ENCODE data around the gene PAX3.

PAX3 gene

DNA sequence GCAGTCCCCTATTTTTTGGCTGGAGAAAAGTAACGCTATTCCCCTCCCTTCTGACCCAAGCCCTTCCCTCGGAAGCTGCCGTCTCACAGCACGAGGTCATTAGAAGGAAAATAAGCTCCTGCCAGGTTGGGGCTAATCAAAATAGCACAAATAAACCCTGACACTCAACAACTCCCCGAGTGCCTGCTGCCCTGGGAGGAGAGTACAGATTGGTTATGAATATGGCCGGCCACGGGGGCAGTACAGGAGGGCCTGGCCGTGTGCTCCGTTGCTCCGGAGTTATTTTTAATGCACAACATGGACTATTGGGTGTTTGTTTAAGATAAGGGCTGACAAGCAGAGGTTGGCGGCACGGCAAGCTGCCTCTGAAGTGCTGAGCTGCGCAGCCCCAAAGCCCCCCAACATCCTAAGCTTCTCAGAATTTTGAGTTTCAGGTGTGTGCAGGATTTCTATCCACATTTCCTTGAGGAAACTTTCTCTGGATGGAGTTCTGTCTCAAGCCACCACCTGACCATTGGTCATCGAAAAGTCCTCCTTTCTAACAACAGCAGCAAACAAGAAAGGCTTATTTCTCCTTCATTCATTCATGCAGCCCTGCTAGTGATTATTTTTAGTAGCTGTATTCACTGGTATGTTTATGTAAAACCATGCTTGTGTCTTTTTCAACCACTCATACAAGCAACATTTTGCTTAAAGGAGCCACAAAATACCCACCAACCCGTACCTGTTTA is 58.7 kb downstream of the PAX3 start:
- TF ChIP-seq, protein P1, sequence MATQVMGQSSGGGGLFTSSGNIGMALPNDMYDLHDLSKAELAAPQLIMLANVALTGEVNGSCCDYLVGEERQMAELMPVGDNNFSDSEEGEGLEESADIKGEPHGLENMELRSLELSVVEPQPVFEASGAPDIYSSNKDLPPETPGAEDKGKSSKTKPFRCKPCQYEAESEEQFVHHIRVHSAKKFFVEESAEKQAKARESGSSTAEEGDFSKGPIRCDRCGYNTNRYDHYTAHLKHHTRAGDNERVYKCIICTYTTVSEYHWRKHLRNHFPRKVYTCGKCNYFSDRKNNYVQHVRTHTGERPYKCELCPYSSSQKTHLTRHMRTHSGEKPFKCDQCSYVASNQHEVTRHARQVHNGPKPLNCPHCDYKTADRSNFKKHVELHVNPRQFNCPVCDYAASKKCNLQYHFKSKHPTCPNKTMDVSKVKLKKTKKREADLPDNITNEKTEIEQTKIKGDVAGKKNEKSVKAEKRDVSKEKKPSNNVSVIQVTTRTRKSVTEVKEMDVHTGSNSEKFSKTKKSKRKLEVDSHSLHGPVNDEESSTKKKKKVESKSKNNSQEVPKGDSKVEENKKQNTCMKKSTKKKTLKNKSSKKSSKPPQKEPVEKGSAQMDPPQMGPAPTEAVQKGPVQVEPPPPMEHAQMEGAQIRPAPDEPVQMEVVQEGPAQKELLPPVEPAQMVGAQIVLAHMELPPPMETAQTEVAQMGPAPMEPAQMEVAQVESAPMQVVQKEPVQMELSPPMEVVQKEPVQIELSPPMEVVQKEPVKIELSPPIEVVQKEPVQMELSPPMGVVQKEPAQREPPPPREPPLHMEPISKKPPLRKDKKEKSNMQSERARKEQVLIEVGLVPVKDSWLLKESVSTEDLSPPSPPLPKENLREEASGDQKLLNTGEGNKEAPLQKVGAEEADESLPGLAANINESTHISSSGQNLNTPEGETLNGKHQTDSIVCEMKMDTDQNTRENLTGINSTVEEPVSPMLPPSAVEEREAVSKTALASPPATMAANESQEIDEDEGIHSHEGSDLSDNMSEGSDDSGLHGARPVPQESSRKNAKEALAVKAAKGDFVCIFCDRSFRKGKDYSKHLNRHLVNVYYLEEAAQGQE (IDR thresholded peaks at IDR 0.05; ENCODE audit: insufficient replicate concordance, low read depth) = no peak
- TF ChIP-seq, protein P2, sequence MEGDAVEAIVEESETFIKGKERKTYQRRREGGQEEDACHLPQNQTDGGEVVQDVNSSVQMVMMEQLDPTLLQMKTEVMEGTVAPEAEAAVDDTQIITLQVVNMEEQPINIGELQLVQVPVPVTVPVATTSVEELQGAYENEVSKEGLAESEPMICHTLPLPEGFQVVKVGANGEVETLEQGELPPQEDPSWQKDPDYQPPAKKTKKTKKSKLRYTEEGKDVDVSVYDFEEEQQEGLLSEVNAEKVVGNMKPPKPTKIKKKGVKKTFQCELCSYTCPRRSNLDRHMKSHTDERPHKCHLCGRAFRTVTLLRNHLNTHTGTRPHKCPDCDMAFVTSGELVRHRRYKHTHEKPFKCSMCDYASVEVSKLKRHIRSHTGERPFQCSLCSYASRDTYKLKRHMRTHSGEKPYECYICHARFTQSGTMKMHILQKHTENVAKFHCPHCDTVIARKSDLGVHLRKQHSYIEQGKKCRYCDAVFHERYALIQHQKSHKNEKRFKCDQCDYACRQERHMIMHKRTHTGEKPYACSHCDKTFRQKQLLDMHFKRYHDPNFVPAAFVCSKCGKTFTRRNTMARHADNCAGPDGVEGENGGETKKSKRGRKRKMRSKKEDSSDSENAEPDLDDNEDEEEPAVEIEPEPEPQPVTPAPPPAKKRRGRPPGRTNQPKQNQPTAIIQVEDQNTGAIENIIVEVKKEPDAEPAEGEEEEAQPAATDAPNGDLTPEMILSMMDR (IDR thresholded peaks at IDR 0.05; ENCODE audit: insufficient read depth, low read length) = no peak
- no peak for TF ChIP-seq POLR2AphosphoS5 (IDR thresholded peaks at IDR 0.05; ENCODE audit: low read depth)
- TF ChIP-seq GABPA (IDR thresholded peaks at IDR 0.05; ENCODE audit: low read depth) = no peak
- no peak for TF ChIP-seq SPI1 (IDR thresholded peaks at IDR 0.05; ENCODE audit: borderline replicate concordance, low read depth)
- Histone ChIP-seq H3K27me3 (ENCODE audit: insufficient read depth, poor library complexity, severe bottlenecking) (peaks cover 56% of the 10 kb centered on the region), H3K27ac (replicated peaks) (no peak overlapping the region), H3K4me3 (replicated peaks; ENCODE audit: insufficient read depth, low read length) (no peak overlapping the region)
- no peak for DNase-seq (ENCODE audit: low read depth in 1 of 2, low spot score in 1 of 2)

DNA sequence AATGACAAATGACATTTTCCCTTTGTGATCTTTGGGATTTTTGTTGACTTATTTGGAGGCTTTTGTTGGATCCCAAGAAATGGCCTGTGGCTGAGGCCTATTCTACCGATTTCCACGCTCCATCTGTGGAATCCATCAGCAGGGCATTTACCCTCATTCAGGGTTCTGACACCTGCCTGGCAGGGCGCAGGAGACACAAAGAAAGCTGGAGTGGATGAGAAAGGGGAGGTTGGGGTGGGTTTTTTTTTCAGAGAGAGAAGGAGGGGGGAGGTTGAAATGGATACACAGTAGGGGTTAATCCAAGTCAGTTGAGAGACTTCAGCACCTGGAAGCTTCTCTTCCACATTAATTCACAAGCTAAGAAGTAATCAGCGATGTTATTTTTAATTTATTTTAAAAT is 59.7 kb downstream of the PAX3 start:
- peaks cover 56% of the 10 kb centered on the region for H3K27me3 ChIP-seq (ENCODE audit: insufficient read depth, poor library complexity, severe bottlenecking)
- TF ChIP-seq POLR2AphosphoS5 (IDR thresholded peaks at IDR 0.05; ENCODE audit: low read depth) = no peak
- TF ChIP-seq GABPA (IDR thresholded peaks at IDR 0.05; ENCODE audit: low read depth) = no peak
- TF ChIP-seq, protein P1 (IDR thresholded peaks at IDR 0.05; ENCODE audit: insufficient replicate concordance, low read depth) = no peak
- no peak for TF ChIP-seq SPI1 (IDR thresholded peaks at IDR 0.05; ENCODE audit: borderline replicate concordance, low read depth)
- TF ChIP-seq, protein P2 (IDR thresholded peaks at IDR 0.05; ENCODE audit: insufficient read depth, low read length) = no peak
- no peak for DNase-seq (ENCODE audit: low read depth in 1 of 2, low spot score in 1 of 2)
- H3K27ac ChIP-seq (replicated peaks) = no peak overlapping the region
- no peak overlapping the region for H3K4me3 ChIP-seq (replicated peaks; ENCODE audit: insufficient read depth, low read length)

DNA sequence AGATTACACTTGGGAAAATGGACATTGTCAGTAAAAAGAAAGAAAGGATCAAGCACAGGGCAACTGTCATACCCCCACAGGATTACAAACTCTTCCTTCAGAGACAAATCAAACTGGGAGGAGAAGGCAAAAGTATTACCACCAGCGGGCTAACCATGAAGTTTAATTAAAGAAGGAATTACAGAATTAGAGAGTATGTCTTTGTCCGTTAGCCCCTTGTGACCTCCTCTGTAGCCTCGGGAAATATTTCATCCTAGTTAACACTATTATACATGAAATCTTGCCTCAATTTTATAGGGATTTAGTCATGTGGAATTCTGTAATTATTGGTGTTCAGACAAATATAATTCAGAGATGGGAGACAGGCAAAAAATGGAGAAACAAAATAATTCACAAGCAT is 60.7 kb downstream of the PAX3 start:
- Histone ChIP-seq H3K27me3 (ENCODE audit: insufficient read depth, poor library complexity, severe bottlenecking) (peaks cover 52% of the 10 kb centered on the region), H3K27ac (replicated peaks) (no peak overlapping the region), H3K4me3 (replicated peaks; ENCODE audit: insufficient read depth, low read length) (no peak overlapping the region)
- no peak for TF ChIP-seq GABPA (IDR thresholded peaks at IDR 0.05; ENCODE audit: low read depth)
- TF ChIP-seq, protein P1 (IDR thresholded peaks at IDR 0.05; ENCODE audit: insufficient replicate concordance, low read depth) = no peak
- TF ChIP-seq, protein P2 (IDR thresholded peaks at IDR 0.05; ENCODE audit: insufficient read depth, low read length) = no peak
- TF ChIP-seq POLR2AphosphoS5 (IDR thresholded peaks at IDR 0.05; ENCODE audit: low read depth) = no peak
- TF ChIP-seq SPI1 (IDR thresholded peaks at IDR 0.05; ENCODE audit: borderline replicate concordance, low read depth) = no peak
- no peak for DNase-seq (ENCODE audit: low read depth in 1 of 2, low spot score in 1 of 2)
